Activated CD8-positive, alpha-beta memory T cell treated with anti-CD3 and anti-CD28 coated beads, Interleukin-2, amount 50 U/mL, for 48 hours (primary cell): ENCODE results near the gene ACOT7.
"Not testable (repeated sequence)": the region's sequence is repeated elsewhere in the genome, so short reads cannot be mapped to it uniquely, and the experiment has no call there.

Experiments used
- DNase-seq: peaks from one replicate; pipeline ENCODE4 v3.0.0-alpha.2; 2020

Gene ACOT7

GRCh38 chr1:6307682-6308081 is 85.9 kb downstream of the ACOT7 start:
- not testable (repeated sequence) for DNase-seq

- no peak for DNase-seq
Observed at GRCh38 chr1:6307099-6307498, 86.5 kb downstream of the ACOT7 start.

GRCh38 chr1:6303397-6304012 is 90.1 kb downstream of the ACOT7 start:
- DNase-seq: no peak

- DNase-seq: no peak
Observed at GRCh38 chr1:6302568-6302967, 91.0 kb downstream of the ACOT7 start.

GRCh38 chr1:6301526-6301925 is 92.0 kb downstream of the ACOT7 start:
- DNase-seq: no peak

- DNase-seq: no peak
Observed at GRCh38 chr1:6300342-6301048, 93.1 kb downstream of the ACOT7 start.

- DNase-seq: no peak
Observed at GRCh38 chr1:6299557-6300165, 93.9 kb downstream of the ACOT7 start.

GRCh38 chr1:6298940-6299465 is 94.6 kb downstream of the ACOT7 start:
- DNase-seq: no peak

- no peak for DNase-seq
Observed at GRCh38 chr1:6298530-6298929, 95.0 kb downstream of the ACOT7 start.

- DNase-seq: no peak
Observed at GRCh38 chr1:6295910-6296309, 97.7 kb downstream of the ACOT7 start.

GRCh38 chr1:6294890-6295556 is 98.5 kb downstream of the ACOT7 start:
- no peak for DNase-seq

- no peak for DNase-seq
Observed at GRCh38 chr1:6294080-6294889, 99.3 kb downstream of the ACOT7 start.

GRCh38 chr1:6292102-6292501 is 101.5 kb downstream of the ACOT7 start:
- no peak for DNase-seq

GRCh38 chr1:6288665-6289064 is 104.9 kb downstream of the ACOT7 start:
- no peak for DNase-seq

GRCh38 chr1:6288026-6288425 is 105.5 kb downstream of the ACOT7 start:
- DNase-seq: no peak

- no peak for DNase-seq
Observed at GRCh38 chr1:6287431-6287886, 106.1 kb downstream of the ACOT7 start.

- no peak for DNase-seq
Observed at GRCh38 chr1:6287029-6287428, 106.5 kb downstream of the ACOT7 start.

GRCh38 chr1:6286266-6286665 is 107.3 kb downstream of the ACOT7 start:
- DNase-seq: no peak

GRCh38 chr1:6285336-6285735 is 108.2 kb downstream of the ACOT7 start:
- DNase-seq: no peak

GRCh38 chr1:6282577-6283270 is 110.8 kb downstream of the ACOT7 start:
- no peak for DNase-seq

- DNase-seq: no peak
Observed at GRCh38 chr1:6281511-6282402, 111.8 kb downstream of the ACOT7 start.
